ENCODE measurements around the gene PRKACA. TPM values are rescaled to one million over a fixed set of nuclear protein-coding genes. Genes with fewer than 3 reads are reported as not detected.

The PRKACA gene
- total RNA-seq, 4 donors from 2014 or later: 26.9 to 59.4 (median 41.3) TPM

DNA sequence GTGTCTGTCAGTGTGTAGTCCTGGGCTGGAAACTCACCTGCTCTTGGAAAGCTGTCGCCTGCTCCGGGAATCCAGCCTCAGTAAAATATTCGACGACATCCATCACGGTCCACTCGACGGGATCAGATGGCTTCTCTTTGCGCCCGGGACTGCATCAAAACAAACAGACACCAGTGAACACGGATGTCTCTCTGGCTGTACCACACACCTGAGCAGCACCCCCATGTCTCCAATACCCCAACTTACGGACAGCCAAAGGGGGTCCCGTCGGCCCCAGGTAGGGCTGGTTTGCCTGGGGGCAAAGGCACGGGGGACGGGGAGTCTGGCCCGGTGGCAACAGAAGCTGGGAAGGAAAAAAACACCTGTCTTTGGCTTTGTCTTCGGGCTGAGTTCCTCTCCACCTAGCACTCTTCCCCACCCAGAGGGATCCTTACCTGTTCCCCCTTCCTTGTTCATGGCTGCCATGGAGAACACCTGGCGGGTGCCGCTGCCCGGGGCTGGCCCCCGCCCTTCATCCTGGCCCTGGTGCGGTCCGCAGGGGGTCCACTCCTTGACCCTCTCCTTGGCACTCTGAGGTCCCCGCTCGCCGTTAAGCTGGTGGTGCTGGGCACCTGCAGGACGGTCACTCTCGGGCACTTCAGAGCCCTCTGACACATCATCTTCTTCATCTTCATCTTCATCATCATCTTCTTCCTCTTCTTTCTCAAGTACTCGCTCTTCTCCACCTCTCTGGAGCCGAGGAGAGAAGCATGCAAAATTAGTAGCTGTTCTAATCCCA is 28.7 kb downstream of the PRKACA start:
- Histone ChIP-seq H3K27me3 (no peaks in the 10 kb centered on the region), H3K36me3 (peaks cover 0 to 32% (median 0%) of the 10 kb centered on the region in 3 donors), H3K4me3 (peak overlapping the region in 2 of 4 donors; percentile 32 to 86), H3K27ac (peak overlapping the region in 2 of 4 donors; percentile 34 to 54), H3K9me3 (peaks cover 0 to 11% (median 3%) of the 10 kb centered on the region in 4 donors), H3K4me1 (peaks cover 0 to 22% (median 6%) of the 10 kb centered on the region in 4 donors)
- WGBS, 2 donors: 88 to 91% methylated on average over 30 of the region's 30 CpGs
- TF ChIP-seq POLR2A (IDR thresholded peaks at IDR 0.05): no peak
- TF ChIP-seq, protein P1, sequence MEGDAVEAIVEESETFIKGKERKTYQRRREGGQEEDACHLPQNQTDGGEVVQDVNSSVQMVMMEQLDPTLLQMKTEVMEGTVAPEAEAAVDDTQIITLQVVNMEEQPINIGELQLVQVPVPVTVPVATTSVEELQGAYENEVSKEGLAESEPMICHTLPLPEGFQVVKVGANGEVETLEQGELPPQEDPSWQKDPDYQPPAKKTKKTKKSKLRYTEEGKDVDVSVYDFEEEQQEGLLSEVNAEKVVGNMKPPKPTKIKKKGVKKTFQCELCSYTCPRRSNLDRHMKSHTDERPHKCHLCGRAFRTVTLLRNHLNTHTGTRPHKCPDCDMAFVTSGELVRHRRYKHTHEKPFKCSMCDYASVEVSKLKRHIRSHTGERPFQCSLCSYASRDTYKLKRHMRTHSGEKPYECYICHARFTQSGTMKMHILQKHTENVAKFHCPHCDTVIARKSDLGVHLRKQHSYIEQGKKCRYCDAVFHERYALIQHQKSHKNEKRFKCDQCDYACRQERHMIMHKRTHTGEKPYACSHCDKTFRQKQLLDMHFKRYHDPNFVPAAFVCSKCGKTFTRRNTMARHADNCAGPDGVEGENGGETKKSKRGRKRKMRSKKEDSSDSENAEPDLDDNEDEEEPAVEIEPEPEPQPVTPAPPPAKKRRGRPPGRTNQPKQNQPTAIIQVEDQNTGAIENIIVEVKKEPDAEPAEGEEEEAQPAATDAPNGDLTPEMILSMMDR (IDR thresholded peaks at IDR 0.05): no peak
- no peak for DNase-seq (ENCODE audit: low spot score in 2 of 2)

DNA sequence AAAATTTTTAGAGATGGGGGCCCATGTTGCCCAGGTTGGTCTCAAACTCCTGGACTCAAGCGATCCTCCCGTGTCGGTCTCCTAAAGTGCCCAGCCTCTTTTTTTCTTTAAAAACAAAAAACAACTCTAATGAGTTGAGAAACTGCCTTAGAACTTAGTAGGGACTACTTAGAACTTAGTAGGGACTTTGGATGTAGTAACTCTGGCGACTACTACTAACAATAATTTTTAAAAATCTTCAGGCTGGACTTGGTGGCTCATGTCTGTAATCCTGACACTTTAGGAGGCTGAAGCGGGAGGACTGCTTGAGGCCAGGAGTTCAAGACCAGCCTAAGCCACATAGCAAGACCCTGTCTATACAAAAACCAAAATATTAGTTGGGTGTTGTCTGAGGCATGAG is 31.5 kb downstream of the PRKACA start:
- peaks cover 0 to 25% (median 0%) of the 10 kb centered on the region in 3 donors for H3K36me3 ChIP-seq
- TF ChIP-seq POLR2A (IDR thresholded peaks at IDR 0.05) (no peak), EP300 (IDR thresholded peaks at IDR 0.05) (no peak)
- TF ChIP-seq, protein P1 (IDR thresholded peaks at IDR 0.05): no peak
- 84 to 88% methylated on average over 5 of the region's 5 CpGs for WGBS, 2 donors
- peaks cover 0 to 28% (median 5%) of the 10 kb centered on the region in 4 donors for H3K4me1 ChIP-seq
- no peaks in the 10 kb centered on the region for H3K27me3 ChIP-seq
- DNase-seq (ENCODE audit: low spot score in 2 of 2): no peak
- H3K9me3 ChIP-seq: no peaks in the 10 kb centered on the region
- H3K27ac ChIP-seq: no peak overlapping the region
- H3K4me3 ChIP-seq: no peak overlapping the region

DNA sequence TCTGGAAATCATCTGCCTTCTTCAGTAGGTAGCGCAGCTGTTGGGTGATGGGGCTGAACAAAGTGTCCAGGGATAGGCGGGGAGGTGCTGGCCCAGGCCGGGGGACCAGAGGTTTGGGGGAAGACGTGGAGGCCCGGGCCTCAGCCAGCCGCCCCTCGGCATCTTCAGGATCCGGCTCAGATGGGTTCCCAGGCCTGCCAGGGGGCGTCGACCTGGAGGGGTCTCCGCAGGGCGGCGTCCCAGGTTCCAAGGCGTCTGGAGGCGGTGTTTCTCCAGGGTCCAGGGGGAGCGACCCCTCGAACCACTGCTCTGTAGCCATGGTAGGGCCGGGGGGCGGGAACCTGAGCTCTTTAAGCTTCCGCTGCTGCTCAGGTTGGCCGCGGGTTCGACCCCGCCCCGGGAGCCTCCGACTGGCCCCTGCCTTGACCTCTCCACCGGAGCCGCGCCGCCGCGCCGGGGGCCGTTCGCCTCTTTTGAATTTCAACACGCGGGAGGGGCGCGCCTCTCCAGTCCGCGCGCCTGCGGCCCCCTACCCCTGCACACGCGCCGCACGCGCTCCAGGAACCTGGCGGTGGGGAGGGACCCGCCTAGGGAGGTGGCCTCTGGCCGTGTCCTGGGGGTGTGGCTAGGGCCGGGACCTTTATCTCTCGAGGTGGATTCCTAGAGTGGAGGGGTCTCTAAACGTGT is 32.1 kb downstream of the PRKACA start, which contains the start of gene C19orf67:
Gene C19orf67, minus strand, starts transcription at position 475 of the 687 bp plus-strand sequence. Its CDS starts 156 bp downstream, at position 319.
- Histone ChIP-seq H3K36me3 (peaks cover 0 to 25% (median 0%) of the 10 kb centered on the region in 3 donors), H3K27ac (peak within 1 kb of the TSS in 2 of 4 donors; percentile 12 to 46), H3K9me3 (no peaks in the 10 kb centered on the region), H3K4me3 (no peak within 1 kb of the TSS), H3K27me3 (no peaks in the 10 kb centered on the region), H3K4me1 (peaks cover 0 to 31% (median 7%) of the 10 kb centered on the region in 4 donors)
- no peak for DNase-seq (ENCODE audit: low spot score in 2 of 2)
- 61 to 66% methylated on average over 30 to 54 of the region's 54 CpGs for WGBS, 2 donors
- TF ChIP-seq POLR2A (IDR thresholded peaks at IDR 0.05): no peak
- no peak for TF ChIP-seq EP300 (IDR thresholded peaks at IDR 0.05)
- TF ChIP-seq, protein P1 (IDR thresholded peaks at IDR 0.05): no peak

DNA sequence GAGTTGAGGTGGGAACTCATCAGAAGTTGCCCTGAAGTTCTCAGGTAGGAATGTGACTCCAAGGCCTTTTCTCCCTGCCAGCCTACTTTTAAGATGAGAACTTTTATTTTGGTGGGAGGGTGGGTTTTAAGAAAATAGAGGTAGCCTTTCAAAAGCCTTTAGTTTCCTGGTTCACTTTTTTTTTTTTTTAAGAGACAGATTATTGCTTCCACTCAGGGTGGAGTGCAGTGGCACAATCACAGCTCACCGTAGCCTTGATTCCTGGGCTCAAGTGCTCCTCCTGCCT is 34.9 kb downstream of the PRKACA start:
- 39 to 92% methylated on average over 1 of the region's 1 CpG for WGBS, 2 donors
- TF ChIP-seq POLR2A (IDR thresholded peaks at IDR 0.05) (no peak), EP300 (IDR thresholded peaks at IDR 0.05) (no peak)
- TF ChIP-seq, protein P1 (IDR thresholded peaks at IDR 0.05): no peak
- H3K9me3 ChIP-seq: no peaks in the 10 kb centered on the region
- peaks cover 0 to 12% (median 0%) of the 10 kb centered on the region in 3 donors for H3K36me3 ChIP-seq
- peak overlapping the region in 1 of 4 donors; percentile 70 for H3K4me3 ChIP-seq
- peaks cover 0 to 29% (median 10%) of the 10 kb centered on the region in 4 donors for H3K4me1 ChIP-seq
- H3K27me3 ChIP-seq: no peaks in the 10 kb centered on the region
- H3K27ac ChIP-seq: peak overlapping the region in 2 of 4 donors; percentile 93 to 97
- DNase-seq (ENCODE audit: low spot score in 2 of 2): no peak
